GM18867 (cell line): ENCODE results near the gene SNTB2.
"Not testable (repeated sequence)": the region's sequence is repeated elsewhere in the genome, so short reads cannot be mapped to it uniquely, and the experiment has no call there.

ENCODE experiments used
- ATAC-seq: cut with Tn5 transposase; IDR thresholded peaks from one replicate; pipeline ENCODE4 v1.9.1; 2021; ENCODE audit warnings: mild to moderate bottlenecking, moderate library complexity; ENCODE audit not compliant: unreplicated experiment

The SNTB2 gene

GRCh38 chr16:69186642-69187445 is at the start of gene SNTB2:
Gene SNTB2 (plus strand): TSS chr16:69187164. CDS start chr16:69187167, 3 bp downstream.
- ATAC-seq = peak; percentile 83

DNA sequence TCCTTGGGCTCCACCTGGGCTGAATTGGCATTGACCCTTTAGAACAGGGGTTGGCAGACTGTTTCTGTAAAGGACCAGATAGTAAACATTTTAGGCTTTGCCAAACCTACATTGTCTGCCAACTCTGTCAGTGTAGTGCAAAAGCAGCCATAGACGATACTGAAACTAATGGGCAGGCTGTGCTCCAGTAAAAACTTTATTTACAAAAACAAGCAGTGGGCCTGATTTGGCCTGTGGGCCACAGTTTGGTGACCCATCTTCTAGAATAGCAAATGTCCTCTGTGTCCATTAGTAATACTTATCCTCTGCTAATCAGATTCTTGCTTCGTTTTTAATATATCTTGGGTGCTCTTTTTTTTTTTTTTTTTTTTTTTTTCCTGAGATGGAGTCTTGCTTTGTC is 48.4 kb upstream of the SNTB2 start:
- ATAC-seq = no peak

DNA sequence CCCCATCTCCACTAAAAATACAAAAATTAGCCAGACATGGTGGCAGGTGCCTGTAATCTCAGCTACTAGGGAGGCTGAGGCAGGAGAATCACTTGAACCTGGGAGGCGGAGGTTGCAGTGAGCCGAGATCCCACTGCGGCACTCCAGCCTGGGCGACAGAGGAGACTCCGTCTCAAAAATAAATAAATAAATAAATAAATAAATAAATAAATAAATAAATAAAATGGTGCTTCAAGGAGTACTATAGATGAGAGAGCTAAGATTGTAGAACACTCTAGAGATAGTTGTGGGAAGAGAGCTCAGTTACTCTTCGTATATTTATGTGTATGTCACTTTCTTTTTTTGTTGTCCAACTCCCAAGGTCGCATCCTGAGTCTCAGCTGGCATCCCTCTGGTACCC is 47.5 kb upstream of the SNTB2 start:
- not testable (repeated sequence) for ATAC-seq

DNA sequence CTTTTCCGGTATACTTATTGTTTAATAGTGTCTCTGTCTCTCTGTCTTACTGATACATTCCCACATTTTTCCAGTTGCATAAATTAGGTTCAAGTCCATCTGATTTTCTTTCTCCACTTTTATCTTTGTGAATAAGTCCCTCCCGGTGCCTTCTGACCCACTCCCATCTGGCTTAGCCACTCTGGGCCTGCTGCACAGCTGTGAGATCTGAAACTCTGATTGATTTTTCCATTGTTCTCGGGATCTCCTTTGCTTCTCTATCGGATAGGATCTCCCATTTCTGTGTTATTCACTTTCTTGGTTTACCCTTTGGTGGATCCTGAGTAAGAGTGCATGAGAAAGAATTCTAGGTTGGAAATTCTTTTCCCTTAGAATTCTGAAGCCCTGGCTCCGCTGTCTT is 46.0 kb upstream of the SNTB2 start:
- no peak for ATAC-seq

DNA sequence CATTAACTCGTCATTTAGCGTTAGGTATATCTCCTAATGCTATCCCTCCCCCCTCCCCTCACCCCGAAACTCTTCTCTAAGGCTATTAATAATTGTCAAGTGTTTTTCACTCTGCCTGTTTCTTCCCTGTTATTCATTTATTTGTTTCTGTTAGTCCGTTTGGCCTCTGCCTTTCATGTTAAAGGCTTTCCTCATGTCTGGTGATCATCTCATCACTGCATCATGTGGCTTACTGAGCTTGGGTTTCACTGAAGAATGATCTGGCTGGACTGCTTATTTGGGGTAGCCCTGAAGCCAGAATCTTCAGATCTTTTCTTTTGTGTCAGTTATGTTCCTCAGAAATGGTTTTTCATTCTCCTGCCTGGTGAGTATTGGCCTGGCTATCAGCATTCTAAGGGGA is 45.0 kb upstream of the SNTB2 start:
- ATAC-seq = no peak

- ATAC-seq = no peak
These were observed 43.8 kb upstream of the SNTB2 start for GRCh38 chr16:69143116-69143515.

- no peak for ATAC-seq
These were observed 41.3 kb upstream of the SNTB2 start for GRCh38 chr16:69145658-69146057.

- ATAC-seq = not testable (repeated sequence)
These were observed 37.3 kb upstream of the SNTB2 start for GRCh38 chr16:69149621-69150020.

DNA sequence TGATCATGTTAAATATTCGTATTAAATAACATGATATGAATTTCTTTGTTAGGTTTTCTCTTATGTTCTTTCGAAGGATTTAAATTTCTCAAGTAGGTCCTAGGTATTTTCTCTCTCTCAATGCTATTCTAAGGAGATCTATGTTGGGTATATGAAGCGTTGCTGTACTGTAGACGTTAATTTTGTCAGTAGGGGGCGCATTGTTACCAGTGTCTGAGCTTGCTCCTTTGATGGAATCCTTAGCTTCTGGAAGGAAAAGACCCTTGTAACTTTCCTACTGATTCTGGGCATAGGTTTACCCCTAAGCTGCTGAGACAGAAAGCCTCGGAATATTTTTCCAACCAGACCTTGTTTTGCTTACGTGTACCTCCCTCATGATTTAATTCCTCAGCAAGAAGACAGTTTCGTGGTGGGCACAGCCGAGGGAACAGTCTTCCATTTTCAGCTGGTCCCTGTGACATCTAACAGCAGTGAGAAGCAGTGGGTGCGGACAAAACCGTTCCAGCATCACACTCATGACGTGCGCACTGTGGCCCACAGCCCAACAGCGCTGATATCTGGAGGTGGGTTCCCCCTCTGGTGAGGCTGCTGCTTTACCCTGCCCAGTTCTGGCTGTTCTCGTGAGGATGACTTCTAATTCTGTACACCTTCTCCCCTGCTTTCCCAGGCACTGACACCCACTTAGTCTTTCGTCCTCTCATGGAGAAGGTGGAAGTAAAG is 36.7 kb upstream of the SNTB2 start:
- no peak for ATAC-seq

DNA sequence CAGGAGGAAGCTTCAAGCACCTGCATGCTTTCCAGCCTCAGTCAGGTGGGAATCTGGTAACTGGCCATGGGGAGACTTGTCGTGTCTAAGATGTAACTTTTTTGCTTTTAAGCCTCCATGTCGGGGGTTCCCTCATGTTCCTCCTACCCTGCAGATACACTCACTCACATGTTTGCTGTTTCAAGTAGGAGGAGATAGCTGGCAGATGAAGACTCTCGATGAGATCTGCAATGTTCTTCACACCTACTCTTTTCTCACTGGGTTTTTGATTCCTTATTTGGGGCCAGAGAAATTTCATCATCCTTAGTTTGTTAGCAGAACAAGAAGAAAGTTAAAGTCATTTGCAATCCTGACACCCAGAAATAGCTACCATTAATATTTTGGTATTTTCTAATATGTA is 29.8 kb upstream of the SNTB2 start:
- no peak for ATAC-seq

DNA sequence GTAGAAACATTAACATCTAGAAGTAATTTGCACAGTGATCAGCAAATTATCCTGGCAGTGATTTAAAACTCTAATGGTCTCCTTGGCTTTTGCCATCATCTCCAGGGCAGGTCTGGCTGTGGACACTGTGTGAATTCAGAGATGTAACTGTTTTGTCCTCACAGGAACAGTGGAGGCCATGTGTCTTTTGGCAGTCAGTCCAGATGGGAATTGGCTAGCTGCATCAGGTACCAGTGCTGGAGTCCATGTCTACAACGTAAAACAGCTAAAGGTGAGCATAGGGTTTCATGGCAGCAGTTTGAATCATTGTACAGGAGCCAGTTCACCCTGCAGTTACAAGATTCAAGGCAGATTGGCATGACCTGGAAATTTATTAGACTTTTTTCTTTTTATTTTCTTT is 26.8 kb upstream of the SNTB2 start:
- no peak for ATAC-seq

DNA sequence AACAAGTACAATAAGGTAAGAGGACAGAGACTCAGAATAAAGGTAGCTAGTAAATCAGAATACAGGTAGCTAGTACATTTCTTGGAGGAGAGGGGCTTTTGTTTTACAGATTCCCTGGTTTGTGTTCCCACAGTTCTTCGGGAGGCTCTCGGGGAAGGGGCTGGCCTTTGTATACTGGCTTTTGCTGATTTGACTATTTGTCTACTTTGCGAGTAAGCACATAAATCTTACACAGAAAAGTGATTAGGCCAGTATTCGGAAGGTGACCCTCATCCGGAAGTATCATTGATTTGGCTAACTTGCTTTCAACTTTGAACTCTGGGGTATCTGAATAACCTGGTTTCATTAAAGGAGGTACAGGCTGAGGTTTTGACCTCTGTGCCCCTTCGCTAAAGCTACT is 21.4 kb upstream of the SNTB2 start:
- no peak for ATAC-seq

DNA sequence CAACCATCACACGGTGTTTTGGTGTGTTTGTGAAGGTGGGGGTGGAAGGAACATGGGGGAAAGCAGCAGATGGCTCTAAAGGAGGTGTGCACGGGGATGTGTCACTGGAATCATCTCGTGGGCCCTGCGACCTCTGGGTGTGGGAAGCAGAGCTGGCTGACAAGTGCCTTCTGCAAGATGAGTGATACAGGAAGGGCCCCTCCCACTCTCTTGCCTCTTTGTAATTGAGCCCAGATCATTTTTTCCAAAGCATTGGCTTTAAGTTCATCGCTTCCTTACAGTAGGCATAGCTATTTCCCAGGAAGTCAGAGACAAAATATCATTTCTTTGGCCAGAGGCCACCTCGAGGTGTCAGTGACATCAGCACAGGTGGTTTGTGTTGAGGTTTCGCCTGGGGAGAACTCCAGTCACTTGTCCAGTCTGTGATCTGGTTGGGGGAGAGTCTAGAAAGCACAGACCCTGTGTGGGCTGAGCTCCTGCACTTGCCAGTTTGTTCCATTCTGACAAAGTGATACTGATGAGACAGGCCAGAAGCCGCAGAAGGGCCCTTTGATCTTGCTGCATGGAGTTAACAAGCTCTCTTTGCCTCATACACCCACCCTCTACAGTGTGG is 20.6 kb upstream of the SNTB2 start:
- ATAC-seq = peak; percentile 36

DNA sequence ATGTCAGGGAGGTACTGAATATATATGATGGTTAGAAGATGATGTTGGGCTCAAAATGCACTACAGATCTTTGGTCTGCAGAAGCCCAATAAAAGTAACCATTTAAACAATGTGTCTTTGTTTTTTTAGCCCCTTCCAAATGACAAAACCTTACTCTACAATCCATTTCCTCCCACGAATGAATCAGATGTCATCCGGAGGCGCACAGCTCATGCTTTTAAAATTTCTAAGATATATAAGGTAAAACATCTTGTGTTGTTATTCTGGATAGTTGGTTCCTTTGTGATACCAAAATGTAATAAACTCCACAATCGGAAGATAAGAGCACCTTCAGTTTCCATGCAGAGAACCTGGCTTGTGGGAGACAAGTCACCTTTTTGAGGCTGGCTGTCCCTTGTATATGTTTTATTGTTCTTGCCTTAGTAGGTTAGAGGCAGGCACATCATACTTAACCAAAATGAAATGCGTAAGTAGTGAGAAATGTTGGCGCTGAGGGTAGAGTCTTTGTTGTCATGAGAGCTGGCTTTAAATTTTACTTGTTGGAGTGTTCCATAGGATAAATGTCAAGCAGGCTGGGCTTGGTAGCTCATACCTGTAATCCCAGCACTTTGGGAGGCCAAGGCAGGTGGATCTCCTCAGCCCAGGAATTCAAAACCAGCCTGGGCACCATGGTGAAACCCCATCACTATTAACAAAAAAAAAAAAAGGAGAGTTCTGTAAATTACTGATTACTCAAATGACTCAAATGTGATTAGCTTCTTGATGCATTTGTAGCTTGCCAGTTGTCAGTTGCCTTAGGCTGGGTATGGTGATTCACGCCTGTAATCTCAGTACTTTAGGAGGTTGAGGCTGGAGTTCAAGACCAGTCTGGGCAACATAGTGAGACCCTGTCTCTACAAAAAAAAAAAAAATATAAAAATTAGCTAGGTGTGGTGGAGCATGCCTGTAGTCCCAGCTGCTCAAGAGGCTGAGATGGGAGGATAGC is 19.7 kb upstream of the SNTB2 start:
- no peak for ATAC-seq

DNA sequence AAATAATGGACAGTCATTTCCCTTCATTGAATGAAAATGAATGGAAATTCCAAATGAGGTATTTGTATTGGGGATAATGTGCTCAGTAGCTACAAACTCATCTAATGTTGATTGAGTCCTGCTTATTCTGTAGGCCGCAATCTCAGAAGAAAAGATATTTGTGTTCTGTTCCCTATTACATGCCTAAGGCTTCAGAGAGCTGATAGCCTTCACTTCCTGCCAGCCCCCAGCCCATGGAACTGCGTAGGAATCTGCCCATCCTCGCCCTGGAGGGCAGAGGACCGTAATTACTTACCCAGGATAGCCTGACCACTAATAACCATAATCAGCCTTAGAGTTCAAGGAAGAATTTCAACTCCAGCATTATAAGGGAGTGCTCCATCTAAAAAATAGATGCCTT is 17.9 kb upstream of the SNTB2 start:
- no peak for ATAC-seq

DNA sequence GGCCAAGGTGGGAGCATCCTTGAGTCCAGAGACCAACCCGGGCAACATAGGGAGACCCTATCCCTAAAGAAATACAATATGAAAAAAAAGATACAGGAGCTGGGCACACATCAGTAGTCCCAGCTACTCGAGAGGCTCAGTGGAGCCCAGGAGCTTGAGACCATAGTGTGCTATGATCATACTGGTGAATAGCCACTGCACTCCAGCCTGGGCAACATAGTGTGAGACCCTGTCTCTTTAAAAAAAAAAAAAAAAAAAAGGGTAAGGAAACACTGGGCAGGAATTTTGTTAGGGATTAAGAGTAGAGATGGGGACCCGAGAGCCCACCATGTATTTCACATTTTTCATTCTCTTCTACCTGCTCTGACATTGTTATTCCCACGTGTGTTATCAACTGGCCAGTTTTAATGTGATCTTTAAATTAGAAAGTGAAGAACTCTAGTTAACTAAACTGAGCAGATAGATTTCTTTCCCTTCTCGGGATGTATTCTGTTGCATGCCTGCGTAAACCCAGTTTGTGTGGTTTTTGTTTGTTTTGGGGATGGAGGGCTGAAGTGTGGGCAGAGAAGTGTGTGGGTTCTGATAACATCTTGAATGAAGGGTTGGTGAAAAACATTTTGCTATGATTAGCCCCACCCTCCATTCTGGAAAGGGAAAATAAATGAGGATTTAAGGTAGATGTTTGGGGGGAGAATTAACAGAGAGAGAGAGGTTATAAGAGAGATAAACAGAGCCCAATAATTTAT is 17.2 kb upstream of the SNTB2 start:
- no peak for ATAC-seq

- ATAC-seq = no peak
These were observed 15.5 kb upstream of the SNTB2 start for GRCh38 chr16:69171325-69172084.

- ATAC-seq = no peak
These were observed 10.7 kb upstream of the SNTB2 start for GRCh38 chr16:69176033-69176800.
